SW480 (cell line): ENCODE data around the gene ACYP2.
A peak's percentile ranks its signal among the peaks of the same experiment; 100 is the strongest.
"Not testable (repeated sequence)": the region's sequence is repeated elsewhere in the genome, so short reads cannot be mapped to it uniquely, and the experiment has no call there.

Source experiments
- DNase-seq: peaks from one replicate; pipeline ENCODE4 v3.0.0-alpha.2; 2016; ENCODE audit warnings: low spot score

Gene ACYP2

DNA sequence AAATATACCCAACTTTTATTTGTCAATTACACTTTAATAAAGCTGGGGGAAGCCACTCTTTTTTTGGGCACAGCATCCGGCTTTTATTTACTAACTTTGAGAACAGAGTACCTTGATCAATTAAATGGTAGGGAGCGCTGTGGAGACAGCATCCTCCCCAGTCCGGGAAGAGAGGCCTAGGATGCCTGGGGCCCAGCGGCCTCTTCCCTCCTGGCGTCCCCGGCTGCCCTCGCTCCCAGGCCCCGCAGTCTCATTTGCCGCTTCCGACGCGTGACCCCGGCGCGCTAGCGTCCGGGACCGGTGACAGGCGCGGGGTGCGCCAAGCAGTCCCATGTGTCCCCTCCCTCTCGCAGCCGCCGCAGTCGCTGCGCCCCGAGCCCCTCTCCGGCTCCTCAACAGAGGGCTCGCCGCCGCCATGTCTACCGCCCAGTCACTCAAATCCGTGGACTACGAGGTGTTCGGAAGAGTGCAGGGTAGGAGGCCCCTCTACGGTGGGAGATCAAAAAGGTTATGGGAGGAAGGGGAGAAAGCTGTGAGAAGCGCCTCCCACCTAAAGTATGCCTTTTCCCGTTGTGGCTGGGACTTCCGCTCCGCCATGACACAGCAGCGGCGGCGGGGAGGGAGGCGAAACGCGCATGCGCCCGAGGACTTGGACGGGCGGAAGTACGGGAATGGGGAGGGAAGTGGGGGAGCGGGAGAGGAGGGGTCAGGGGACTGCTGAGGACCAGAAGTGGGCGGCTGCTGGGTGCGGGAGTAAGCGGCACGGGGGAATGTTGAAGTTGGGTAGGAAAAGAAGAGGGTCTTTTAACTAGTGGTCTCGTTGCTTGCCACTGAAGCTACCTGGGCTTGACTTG lies at the start of gene ACYP2:
Gene ACYP2 (plus strand): TSS at position 332 of the 854 bp plus-strand sequence.
- DNase-seq: peak; percentile 95

DNA sequence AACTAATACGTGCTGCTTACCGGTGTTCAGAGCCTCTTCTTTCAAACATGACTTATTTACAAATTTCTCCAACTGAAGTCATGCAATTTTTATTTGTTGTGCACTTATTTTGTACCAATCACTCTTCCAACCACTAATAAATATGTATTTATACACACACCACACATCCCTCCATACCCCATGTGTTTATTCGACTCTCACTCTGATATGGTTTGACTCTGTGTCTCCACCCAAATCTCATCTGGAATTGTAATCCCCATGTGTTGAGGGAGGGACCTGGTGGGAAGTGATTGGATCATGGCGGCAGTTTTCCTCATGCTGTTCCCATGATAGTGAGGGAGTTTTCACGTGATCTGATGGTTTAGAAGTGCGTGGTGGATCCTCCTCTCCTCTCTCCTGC lies 49.5 kb upstream of the ACYP2 start:
- DNase-seq: no peak

DNA sequence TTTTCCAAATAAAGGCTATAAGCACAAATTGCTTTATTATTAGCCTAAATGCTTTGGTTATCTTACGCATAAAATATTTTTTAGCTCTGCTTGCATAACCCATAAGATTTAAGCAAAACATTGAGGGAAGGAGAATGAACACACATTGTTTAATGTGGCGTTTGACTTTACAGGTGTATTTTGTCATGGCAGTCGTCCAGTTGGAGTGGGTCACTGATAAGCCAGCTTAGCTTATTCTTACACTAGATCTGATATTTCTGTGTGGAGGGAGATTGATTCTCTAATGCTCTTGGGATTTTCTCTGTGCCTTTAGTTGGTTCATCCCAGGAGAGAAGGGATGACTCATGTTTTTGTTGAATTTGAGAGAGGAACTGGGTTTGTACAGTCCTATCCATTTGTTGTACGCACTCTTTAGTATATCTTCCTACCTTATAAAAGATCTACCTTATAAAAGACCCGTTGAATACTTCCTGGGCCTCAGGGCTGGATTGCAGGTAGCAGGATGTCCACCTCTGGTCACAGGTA lies 47.5 kb upstream of the ACYP2 start:
- no peak for DNase-seq

DNA sequence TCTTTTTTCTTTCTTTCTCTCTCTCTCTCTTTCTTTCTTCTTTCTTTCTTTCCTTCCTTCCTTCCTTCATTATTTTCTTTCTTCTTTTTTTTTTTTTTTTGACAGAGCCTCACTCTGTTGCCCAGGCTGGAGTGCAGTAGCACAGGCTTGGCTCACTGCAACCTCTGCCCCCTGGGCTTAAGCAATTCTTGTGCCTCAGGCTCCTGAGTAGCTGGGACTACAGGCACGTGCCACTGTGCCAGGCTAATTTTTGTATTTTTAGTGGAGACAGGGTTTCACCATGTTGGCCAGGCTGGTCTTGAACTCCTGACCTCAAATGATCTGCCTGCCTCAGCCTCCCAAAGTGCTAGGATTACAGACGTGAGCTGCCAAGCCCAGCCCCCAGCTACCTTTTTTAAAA lies 42.9 kb upstream of the ACYP2 start:
- DNase-seq: not testable (repeated sequence)

DNA sequence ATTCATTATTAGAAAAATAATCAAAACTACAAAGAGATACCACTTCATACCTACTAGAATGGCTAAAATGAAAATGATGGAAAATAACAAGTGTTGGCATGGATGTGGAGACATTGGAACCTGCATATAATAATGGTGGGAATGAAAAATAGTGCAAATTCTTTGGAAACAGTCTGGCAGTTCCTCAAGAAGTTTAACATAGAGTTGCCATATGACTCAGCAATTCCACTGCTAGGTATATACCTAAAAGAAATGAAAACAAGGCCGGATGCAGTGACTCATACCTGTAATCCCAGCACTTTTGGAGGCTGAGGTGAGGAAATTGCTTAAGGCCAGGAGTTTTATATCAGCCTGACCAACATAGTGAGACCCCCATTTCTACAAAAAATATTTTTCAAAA lies 41.6 kb upstream of the ACYP2 start:
- peak; percentile 33 for DNase-seq

DNA sequence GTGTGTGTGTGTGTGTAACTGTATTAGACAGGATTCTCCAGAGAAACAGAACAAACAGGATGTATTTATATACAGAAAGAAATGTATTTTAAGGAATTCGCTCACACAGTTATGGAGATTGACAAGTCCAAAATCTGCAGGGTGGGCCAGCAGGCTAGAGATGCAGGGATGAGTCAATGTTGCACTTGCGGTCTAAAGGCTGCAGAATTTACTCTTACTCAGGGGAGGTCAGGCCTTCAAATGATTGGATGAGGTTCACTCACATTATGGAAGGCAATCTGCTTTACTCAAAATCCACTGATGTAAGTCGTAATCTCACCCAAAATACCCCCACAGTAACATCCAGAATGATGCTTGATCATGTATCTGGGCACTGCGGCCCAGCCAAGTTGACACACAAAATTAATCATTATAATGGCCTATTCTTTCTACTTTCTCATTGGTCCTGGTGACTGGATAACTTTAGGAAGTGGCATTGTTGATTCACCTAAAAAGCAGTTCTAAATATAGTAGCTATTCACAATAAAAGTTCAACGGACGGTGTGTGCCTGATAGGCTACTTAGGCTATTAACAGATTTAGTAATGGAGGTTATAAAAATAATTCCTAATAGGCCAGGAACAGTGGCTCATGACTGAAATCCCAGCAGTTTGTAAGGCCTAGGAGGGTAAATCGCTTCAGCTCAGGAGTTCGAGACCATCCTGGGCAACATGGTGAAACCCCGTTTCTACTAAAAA lies 40.6 kb upstream of the ACYP2 start:
- DNase-seq: no peak

DNA sequence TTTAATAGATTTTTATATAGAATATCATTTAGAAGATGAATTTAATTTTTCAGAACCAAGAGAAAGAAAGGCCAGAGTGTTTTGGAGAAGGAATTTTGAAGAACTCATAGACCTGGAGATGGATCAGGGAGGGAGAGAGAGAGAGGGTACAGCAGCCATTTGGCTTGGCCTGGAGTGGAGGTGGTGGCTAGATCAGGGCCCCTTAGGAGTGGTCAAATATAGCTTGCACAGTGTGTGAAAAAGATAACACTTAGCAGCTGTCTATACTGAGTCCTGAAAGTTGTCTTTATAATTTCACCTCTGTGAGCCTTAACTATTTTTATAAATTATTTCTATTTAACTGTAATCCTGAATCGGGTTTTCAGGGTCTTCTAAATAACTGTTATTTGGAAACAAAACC lies 38.8 kb upstream of the ACYP2 start:
- DNase-seq: no peak

DNA sequence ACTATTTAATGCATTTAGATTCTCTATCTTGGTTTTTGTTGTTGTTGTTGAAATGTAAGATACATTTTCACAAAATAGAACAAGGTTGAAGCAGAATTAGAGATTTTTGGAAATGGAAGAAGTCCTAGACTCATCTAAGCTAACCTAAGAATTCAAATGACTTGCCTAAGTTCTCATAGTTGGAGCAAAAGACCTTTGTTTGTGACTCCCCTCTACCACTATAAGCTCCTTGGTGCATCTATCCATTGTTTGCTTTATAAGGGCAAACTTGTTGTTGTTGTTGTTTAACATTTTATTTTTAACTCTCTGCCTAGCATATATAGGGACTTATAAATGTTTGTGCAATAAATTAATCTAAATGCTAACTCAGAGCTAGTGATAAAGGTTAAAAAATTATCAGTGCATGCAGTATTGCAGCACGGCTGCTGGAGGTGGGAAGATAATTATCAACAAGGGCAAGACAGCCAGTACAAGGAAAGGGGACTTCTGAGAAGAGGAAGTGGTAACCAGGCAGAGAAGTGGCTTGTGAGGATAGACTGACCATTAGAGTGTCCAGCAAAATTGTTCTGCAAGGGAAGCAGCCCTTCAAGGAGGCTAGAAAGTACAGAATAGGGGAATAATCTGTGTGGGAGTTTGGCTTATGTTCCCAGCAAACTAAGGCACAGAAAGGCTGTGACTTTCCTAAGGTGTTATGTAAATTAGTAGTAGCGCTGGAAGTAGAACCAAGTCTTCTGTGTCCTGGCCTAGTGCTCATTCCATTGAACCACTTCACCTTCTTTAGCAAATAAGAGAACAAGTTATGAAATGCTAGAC lies 38.1 kb upstream of the ACYP2 start:
- no peak for DNase-seq

DNA sequence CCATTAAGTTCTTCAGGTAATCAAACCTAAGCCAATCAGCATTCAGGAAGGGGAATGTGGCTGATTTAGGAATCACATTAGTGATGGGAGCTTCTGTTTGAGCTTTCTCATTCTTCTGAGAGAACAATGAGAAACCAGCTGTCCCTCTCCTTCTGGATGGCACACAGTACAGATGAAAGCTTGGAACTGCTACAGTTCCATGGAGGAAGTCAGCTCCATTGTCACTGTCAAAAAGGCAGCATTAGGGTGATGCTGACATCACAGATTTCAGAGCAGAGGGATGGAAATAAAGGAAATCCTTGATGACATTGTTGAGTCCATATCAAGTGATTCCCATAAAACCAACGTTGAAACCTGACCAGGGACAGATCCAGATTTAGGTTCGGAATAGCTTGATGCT lies 36.1 kb upstream of the ACYP2 start:
- no peak for DNase-seq

DNA sequence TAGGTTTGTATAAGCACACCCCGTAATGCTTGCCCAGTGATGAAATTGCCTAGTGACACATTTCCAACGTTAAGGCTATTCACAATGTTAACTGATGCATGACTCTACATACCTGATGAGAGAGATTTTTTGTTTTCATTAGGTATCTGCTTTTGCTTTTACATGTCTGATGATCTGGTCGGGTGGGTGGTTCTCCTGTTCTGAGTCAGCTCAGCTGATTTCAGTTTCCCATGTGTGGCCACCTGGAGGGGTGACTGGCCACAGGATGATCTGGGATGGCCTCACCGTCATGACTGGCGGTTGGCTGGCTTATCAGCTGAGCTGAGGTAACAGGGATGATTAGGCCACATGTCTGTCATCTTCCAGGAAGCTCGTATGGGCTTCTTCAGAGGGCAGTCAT lies 33.8 kb upstream of the ACYP2 start:
- no peak for DNase-seq

DNA sequence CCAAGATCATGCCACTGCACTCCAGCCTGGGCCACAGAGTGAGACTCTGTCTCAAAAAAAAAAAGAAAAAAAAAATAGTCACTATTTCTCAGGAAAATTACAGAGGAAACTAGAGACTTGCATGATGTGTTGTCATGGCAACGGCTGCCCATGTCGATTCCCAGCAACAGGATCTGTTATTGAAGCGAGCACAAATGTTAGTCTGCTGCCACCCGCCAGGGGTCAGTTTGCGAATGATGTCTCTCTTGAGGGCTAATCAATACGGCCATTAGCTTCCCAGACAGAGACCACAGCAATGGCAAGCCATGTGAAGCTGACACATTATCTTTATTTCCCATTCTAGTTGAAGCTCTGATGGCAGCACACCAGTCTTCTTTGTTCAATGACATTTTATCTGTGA lies 32.4 kb upstream of the ACYP2 start:
- no peak for DNase-seq

DNA sequence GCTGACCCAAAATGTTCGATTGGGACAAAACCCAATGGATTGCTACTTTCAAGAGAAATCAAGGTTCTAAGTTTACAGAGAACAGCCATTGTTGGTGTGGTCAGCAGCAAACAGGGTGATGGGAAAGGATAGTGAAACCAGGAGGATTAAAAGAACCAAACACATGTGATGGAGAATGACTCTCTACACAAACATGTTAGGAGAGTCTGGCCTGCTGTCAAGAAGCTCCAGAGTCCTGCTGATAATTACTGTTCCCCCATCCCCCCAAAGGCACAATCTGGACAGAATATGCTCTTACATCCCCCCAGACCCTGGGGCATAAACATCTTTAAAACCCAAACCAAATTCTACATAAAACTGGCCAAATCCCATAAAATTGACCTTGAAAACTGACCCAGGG lies 32.0 kb upstream of the ACYP2 start:
- no peak for DNase-seq

DNA sequence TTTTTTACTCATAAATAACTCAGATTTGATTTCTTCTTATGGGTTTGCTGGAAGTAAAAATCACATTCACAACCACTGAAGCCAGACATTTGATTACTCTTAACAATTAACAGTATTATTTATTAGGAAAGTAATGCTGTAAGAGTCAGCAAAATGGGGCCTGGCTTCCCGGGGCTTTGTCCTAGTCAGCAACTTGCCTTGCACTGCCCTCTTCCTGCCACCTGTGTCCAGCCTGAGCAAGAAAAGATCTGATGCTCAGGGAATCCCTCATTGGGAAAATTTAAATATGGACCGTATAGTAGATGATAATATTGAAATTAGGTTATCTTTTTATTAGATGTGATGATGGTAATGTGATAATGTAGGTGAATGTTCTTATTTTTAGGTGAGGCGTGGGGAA lies 30.8 kb upstream of the ACYP2 start:
- peak; percentile 20 for DNase-seq

DNA sequence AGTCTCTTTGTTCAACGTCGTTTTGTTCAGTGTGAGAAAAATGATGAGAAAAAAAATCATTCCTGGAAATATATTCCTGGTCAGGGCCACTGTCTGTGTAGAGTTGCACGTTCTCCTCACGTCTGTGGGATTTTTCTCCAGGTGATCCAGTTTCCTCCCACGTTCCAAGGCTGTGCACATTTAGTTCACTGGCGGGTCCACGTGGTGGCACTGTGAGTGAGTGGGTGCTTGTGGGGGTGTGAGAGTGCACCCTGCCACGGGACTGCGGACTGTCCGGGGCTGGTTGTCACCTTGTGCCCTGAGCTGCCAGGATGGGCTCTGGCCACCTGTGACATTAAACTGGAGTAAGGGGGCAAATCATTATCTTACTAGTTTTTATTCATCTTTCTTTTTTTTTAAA lies 30.3 kb upstream of the ACYP2 start:
- DNase-seq: no peak

DNA sequence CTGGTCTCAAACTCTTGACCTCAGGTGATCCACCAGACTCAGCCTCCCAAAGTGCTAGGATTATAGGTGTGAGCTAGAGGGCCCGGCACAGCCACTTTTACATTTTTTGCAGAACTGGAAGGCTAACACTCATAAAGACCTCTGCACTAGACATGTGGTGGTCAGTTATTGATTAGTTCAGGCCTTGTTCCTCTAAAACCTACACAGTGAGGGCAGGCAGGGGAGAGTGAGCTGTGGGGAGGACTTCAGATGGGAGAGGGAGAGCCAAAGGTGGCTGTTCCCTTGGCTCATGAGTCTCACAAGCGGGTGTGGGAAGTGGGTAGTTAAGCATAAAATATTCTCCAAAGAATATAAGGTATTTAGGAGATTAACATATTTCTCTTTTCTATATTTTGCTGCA lies 29.3 kb upstream of the ACYP2 start:
- DNase-seq: no peak

DNA sequence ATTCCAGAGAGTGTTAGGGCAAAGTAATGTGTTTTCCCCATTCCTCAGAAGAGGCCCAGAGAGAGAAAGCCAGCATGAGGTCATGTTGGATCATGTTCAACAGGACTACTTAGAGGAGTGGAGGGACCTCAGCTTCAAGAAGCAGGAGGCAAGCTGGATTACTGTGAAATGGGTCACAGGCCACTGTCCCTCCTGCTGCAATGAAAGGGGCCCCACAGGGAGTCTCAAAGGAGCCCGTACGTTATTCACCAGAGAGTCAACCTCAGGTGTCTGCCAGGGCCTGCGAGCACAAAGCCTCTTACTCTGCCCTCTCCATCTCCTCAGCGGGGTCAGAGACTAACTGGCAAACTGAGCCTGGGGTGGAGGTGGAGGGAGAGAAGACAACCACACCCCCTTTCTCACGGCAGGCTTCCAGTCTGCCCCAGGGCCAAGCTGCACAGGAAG lies 27.2 kb upstream of the ACYP2 start:
- DNase-seq: no peak

DNA sequence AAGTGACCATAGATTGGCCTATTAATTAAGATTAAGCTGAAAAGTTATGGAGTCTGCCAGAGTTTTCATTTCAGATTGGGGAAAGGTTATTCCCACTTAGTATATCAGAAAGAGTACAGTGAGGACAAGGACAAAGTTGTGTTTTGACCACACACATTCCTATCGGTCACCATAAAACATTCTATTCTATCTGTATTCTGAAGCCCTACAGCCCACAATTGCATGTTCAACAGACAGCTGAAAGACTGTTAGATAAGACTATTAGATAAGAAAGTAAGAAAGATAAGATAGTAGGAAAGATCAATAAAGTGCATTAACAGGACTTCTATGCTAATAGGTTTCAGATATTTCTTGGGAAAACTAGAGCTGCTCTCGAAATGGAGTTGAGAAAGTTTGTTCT lies 26.7 kb upstream of the ACYP2 start:
- DNase-seq: no peak

DNA sequence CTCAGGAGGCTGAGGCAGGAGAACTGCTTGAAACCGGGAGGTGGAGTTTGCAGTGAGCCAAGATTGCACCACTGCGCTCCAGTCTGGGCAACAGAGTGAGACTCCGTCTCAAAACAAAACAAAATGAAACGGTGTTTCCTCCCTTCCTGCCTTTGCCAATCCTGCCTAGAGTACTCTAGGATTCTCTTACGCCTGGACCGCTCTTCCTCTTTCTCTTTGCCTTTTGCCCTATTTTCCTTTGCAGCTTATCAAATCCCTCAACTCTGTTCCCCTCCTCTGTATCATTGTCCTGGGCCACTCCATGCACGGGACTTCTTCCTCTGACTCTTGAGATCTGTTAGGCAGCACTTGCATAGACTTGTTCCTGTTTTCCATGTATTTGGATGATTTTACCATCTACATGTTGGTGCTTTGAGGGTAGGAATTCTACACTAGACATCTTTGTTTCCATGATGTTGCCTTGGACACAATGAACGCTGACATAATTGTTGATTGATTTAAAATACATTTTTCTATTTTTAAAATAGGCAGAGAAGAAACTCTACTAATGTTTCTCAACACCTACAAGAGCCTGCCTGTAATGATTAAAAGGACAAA lies 24.8 kb upstream of the ACYP2 start:
- DNase-seq: no peak

DNA sequence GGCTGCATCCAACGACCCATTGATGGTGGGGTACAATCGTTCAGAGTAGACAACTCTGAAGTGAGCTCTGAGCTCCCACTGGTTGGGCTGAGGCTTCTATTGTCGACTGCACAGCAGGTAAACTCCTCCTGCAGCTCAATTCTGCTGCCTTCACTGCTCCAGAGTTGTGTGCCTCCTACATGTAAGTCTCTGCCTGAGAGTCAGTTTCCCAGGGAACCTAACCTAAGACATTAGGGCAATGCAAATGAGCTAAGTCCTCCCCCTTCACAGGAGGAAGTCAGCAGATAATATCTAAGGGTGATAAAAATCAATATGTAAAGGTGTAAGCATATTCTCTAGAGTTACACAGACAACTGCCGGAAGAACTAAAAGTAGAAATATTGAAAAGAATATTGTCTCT lies 22.5 kb upstream of the ACYP2 start:
- no peak for DNase-seq

DNA sequence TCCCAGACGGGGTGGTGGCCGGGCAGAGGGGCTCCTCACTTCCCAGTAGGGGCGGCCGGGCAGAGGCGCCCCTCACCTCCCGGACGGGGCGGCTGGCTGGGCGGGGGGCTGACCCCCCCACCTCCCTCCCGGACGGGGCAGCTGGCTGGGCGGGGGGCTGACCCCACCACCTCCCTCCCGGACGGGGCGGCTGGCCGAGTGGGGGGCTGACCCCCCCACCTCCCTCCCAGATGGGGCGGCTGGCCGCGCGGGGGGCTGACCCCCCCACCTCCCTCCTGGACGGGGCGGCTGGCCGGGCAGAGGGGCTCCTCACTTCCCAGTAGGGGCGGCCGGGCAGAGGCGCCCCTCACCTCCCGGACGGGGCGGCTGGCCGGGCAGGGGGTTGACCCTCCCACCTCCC lies 20.0 kb upstream of the ACYP2 start:
- not testable (repeated sequence) for DNase-seq

DNA sequence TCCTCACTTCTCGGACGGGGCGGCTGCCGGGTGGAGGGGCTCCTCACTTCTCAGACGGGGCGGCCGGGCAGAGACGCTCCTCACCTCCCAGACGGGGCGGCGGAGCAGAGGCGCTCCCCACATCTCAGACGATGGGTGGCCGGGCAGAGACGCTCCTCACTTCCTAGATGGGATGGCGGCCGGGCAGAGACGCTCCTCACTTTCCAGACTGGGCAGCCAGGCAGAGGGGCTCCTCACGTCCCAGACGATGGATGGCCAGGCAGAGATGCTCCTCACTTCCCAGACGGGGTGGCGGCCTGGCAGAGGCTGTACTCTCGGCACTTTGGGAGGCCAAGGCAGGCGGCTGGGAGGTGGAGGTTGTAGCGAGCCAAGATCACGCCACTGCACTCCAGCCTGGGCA lies 19.3 kb upstream of the ACYP2 start:
- DNase-seq: not testable (repeated sequence)

DNA sequence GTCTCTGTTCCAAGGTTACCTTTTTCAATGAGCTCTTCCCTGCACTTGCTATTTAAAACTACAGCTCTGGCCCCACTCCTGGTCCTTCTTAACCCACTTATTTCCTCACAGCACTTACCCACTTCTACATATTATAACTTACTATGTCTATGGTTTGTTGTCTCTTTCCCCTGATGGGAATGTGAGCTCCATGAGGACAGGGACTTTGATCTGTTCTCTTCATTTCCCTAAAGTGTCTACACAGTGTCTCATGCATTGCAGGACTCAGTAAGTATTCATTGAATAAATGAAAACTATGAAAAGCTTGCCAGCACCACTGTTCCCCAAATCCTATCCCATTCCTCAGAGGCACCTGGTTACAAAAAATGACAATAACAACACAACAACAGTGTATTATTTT lies 18.3 kb upstream of the ACYP2 start:
- DNase-seq: no peak
